Brain pericyte (primary cell): ENCODE results near the gene KLK10.

Experiments used
- DNase-seq: peaks from one replicate; pipeline ENCODE4 v3.0.0-alpha.2; 2012; ENCODE audit warnings: low read depth, low spot score

KLK10 gene

GRCh38 chr19:51025809-51026553 is 6.5 kb upstream of the KLK10 start:
- DNase-seq: no peak

GRCh38 chr19:51025401-51025800 is 5.9 kb upstream of the KLK10 start:
- DNase-seq: no peak

- DNase-seq: no peak
These were observed 5.4 kb upstream of the KLK10 start for GRCh38 chr19:51024924-51025323.

GRCh38 chr19:51023946-51024345 is 4.4 kb upstream of the KLK10 start:
- DNase-seq: no peak

- DNase-seq: no peak
These were observed 3.0 kb upstream of the KLK10 start for GRCh38 chr19:51022526-51022925.

GRCh38 chr19:51020988-51021651 is 1.6 kb upstream of the KLK10 start:
- DNase-seq: no peak

GRCh38 chr19:51018745-51019543 is 565 bp downstream of the KLK10 start:
- DNase-seq: no peak

- no peak for DNase-seq
These were observed 2.5 kb downstream of the KLK10 start for GRCh38 chr19:51016798-51017683.

GRCh38 chr19:51015691-51016267 is 3.7 kb downstream of the KLK10 start:
- no peak for DNase-seq

- DNase-seq: no peak
These were observed 5.3 kb downstream of the KLK10 start for GRCh38 chr19:51014242-51014641.

- no peak for DNase-seq
These were observed 6.8 kb downstream of the KLK10 start for GRCh38 chr19:51012661-51013190.

GRCh38 chr19:51010066-51010795 is 9.3 kb downstream of the KLK10 start:
- no peak for DNase-seq

- DNase-seq: no peak
These were observed 10.2 kb downstream of the KLK10 start for GRCh38 chr19:51009061-51009891.

GRCh38 chr19:51007488-51007887 is 12.0 kb downstream of the KLK10 start:
- DNase-seq: no peak

- no peak for DNase-seq
These were observed 13.1 kb downstream of the KLK10 start for GRCh38 chr19:51006406-51006805.

- DNase-seq: no peak
These were observed 14.3 kb downstream of the KLK10 start for GRCh38 chr19:51005248-51005647.

GRCh38 chr19:51003316-51003715 is 16.2 kb downstream of the KLK10 start:
- DNase-seq: no peak

- no peak for DNase-seq
These were observed 16.8 kb downstream of the KLK10 start for GRCh38 chr19:51002542-51003311.
